Dermis blood vessel endothelial cell (primary cell): Measurements from ENCODE around the gene MTX2. TPM values are rescaled to one million over a fixed set of nuclear protein-coding genes. Genes with fewer than 3 reads are reported as not detected.
"Not testable (repeated sequence)": the region's sequence is repeated elsewhere in the genome, so short reads cannot be mapped to it uniquely, and the experiment has no call there.

ENCODE experiments used
- DNase-seq: peaks from one replicate; pipeline ENCODE4 v3.0.0; 2010
- total RNA-seq: library from RNA; depleted of rRNA; stranded (reverse); fragments of >200 nt; gene quantifications from 2 replicates; pipeline ENCODE4 v1.2.3, GENCODE V29; 2014

Gene MTX2
- total RNA-seq, 1 donor from 2014 or later, result 26.7 TPM

- DNase-seq, result no peak
Measured at GRCh38 chr2:176291335-176291734, 22.1 kb downstream of the MTX2 start.

DNA sequence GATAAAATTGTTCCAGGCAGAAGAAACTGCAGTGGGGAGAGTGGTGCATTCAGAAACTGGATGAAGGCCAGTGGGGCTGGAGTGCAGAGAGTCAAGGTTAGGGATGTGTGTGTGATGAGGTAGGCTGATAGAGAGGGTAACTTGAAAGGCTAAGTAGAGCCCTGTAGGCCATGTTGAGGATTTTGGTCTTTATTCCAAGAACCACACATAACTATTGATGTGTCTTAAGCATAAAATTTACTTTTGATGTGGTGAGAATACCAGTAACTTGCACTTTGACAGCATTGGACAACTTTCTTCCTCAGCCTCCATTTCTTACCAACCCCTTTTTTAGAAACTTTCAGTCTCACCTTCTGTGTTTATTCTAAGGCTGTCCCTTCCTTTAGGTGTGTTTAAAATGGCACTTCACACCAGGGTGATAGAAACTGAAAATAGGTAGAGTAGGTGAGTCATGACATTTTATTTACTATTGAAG lies 22.6 kb downstream of the MTX2 start:
- no peak for DNase-seq

GRCh38 chr2:176292608-176293007 lies 23.4 kb downstream of the MTX2 start:
- DNase-seq, result no peak

GRCh38 chr2:176293334-176293733 lies 24.1 kb downstream of the MTX2 start:
- DNase-seq, result no peak

DNA sequence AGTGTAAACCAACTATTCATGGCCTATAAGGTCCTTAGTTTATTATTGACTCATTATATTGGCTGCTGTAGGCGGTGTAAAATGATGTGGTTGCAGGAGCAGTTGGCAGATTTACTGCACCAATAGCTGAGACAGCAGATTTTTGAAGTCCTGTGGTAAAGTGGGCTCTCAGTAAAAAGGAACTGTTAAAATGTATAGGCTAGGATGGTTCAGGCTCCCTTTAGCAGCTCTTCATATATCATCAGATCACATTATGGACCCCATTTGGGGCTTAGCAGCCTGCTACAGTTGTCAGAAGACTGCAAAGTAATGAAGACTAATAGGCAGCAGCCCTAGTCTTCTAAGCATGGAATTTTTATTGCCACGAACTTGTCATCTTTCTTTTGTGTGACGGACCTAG lies 27.8 kb downstream of the MTX2 start:
- no peak for DNase-seq

DNA sequence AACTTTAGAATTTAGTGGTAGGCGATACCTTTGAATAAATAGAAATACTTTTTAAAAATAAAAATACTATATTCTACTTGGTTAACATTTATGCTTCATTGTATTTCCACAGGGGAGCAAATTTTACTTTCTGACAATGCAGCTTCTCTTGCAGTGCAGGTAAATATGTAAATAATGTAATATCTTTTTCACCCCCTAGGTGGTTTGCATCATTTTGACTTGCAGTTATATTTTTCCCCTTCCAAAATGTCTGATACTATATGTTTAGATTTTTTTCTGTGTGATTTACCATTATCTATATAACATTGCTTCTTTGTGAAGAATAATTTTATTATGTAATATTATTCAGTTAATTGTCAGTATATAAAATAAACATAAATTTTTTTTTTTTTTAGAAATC lies 28.5 kb downstream of the MTX2 start:
- DNase-seq, result no peak

DNA sequence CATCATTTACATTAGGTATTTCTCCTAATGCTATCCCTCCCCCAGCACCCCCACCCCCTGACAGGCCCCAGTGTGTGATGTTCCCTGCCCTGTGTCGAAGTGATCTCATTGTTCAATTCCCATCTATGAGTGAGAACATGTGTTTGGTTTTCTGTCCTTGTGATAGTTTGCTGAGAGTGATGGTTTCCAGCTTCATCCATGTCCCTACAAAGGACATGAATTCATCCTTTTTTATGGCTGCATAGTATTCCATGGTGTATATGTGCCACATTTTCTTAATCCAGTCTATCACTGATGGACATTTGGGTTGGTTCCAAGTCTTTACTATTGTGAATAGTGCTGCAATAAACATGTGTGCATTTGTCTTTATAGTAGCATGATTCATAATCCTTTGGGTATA lies 36.8 kb downstream of the MTX2 start:
- DNase-seq, result not testable (repeated sequence)

DNA sequence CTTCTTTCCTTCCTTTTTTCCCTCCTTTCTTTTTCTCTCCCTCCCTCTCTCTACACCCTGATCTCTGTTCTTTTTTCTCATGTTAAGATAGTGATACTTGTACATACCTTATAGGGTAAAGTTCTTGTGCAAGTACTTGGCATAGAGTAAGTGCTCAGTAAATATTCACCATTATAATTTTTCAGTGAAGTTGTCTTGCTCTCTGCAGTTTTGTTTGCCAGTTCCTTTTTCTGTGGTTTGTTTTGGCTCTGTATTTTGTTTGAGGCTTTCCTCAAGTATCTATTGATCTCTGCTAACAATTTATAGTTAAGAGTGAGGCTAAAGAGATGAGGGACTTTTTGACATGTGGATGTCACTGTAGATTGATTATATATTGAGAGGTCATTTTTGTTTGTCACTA lies 48.0 kb downstream of the MTX2 start:
- DNase-seq, result no peak

DNA sequence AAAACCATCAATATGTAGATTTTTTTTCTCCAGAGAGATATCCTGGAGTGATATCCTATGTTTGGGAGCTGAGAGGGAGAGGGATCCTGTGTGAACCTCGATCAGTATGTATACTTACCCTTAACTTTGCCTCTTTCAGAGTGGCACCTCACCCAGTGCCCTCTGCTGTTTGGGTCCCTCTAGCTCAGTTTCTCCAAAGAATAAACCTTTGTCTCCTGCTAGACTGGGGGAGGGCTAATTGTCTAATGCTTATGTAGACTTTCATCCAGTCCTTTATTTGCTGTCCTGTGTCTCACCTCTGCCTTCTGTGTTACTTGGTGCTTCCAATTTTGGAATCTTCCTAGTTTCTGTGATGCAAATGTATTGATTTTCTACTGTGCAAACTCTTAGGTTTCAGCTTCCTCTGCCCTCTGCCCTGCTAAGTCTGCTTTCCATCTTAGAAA lies 48.4 kb downstream of the MTX2 start:
- DNase-seq, result no peak

DNA sequence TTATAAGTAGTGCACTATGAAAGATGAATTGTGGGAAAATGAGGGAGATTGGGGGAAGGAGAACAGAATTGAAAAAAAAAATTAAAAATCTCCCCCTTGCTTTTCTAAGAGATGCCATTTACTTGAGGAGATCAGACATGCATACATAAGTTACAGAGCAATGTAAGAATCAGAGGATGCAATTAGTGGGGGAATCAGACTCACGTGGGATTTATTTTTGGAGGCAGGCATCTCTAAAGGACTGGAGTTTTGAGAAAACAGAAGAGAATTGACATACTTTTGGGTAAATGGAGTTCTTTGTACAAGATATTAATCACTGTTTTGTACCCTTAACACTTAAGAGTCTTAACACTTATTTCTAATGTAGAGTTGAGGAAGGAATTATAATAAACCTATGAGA lies 52.7 kb downstream of the MTX2 start:
- DNase-seq, result no peak

DNA sequence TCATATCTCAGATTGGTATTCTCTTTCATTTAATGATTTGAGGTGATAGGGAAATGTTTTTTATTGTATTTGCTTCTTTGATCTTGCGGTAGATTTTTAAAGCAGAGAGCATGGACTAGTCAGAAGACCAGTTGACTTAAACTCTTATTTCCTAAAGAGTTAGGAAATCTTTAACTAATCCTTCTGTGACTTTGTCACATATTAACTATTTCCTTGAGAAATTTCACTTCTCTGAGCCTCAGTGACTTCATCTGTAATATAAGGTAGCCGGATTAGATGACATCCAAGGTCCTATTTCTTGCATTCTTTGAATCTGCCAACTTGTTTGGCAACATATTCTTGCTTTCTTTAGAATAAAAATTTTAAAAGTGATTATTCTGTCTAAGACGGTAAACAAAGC lies 55.6 kb downstream of the MTX2 start:
- no peak for DNase-seq

DNA sequence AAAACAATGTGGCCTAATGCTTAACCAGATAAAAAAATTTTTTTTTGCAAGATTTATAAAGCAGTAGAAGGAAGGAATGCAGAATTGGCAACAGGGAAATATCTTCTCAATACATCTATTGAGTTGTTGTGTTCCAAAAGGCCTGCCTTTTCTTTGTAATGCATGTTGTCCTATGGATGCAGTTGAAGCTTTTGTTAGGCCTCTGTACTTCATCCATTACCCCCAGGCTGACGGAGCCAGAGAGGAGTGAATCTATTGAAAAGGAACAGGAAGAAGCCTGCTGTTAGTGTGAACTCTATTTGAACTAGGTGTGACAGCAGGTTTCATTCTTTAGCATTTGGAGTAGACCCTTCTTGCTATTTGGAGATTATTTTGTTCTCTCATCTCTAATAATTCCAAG lies 56.5 kb downstream of the MTX2 start:
- DNase-seq, result peak; percentile 27

- DNase-seq, result no peak
Measured at GRCh38 chr2:176328149-176328548, 58.9 kb downstream of the MTX2 start.

- no peak for DNase-seq
Measured at GRCh38 chr2:176330612-176331011, 61.4 kb downstream of the MTX2 start.

GRCh38 chr2:176331646-176332045 lies 62.4 kb downstream of the MTX2 start:
- DNase-seq, result no peak

GRCh38 chr2:176334729-176335128 lies 65.5 kb downstream of the MTX2 start:
- no peak for DNase-seq

GRCh38 chr2:176338395-176338794 lies 69.2 kb downstream of the MTX2 start:
- DNase-seq, result no peak

GRCh38 chr2:176339208-176339607 lies 70.0 kb downstream of the MTX2 start:
- DNase-seq, result no peak

DNA sequence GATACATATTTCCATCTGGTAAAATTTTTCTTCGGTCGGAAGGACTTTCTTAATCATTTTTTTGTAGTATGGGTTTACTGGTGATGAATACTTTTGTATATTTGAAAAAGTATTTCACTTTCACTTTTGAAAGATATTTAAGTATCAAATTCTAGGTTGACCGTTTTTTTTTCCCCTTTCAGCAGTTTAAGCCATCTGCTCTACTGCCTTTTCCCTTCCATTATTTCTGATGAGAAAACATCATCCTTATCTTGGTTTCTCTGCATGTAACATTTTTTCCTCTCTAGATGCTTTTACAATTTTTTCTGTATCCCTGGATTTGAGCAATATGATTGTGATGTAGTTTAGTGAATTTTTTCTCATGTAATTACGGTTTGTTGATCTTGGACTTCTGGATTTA lies 87.0 kb downstream of the MTX2 start:
- no peak for DNase-seq

- DNase-seq, result no peak
Measured at GRCh38 chr2:176364273-176364977, 95.2 kb downstream of the MTX2 start.

DNA sequence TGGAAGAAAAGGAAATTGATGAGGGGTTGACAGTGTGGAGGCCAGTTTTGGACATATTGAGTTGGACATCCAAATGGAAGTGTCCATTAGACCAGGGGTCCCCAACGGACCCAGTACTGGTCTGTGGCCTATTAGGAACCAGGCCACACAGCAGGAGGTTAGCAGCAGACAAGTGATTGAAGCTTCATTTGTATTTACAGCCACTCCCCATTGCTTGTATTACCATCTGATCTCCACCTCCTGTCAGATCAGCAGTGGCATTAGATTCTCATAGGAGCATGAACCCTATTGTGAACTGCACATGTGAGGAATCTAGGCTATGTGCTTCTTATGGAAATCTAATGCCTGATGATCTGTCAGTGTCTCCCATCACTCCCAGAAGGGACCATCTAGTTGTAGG lies 99.1 kb downstream of the MTX2 start:
- no peak for DNase-seq

DNA sequence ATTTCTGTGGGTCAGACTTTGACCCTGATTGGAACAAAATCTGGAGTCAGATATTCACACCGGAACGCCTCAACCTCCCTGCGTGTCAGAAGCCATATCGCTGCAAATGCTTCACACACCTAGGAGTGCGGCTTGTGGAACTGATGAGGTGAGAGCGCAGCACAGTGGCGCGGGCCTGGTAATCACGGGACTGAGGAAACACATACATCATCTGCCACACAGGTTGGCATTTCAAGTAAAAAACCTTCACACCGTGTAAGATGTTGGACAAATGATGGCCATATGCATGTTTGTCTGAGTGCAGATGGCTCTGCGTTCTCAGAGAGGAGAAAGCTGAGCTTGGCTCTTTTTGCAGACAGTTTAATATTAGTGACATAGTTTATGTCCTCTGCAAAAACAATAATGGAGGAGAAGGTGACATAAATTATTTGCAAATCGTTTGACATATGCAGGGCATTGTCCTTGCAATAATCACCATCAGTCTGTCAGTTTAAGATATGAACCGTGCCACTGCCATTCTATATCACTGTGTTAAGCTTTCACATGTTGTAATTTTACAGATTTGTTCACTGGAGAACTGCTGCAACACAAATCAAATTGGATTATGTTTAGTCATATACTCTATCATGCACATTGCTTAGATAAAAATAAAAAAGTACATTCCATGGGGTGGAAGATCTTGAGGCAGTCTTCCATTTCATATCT lies 101.4 kb downstream of the MTX2 start:
- no peak for DNase-seq

DNA sequence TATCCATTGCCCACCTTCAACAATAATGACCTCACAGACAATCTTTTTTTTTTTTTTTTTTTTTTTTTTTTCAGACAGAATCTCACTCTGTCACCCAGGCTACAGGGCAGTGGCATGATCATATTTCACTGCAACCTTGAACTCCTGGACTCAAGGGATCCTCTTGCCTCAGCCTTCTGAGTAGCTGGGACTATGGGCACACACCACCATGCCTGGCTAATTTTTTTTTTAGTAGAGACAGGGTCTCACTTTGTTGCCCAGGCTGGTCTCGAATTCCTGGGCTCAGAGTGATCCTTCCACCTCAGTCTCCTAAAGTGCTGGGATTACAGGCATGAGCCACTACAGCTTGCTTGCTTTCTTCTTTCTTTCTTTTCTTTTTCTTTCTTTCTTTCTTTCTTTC lies 103.9 kb downstream of the MTX2 start:
- DNase-seq, result not testable (repeated sequence)

- no peak for DNase-seq
Measured at GRCh38 chr2:176378323-176378722, 109.1 kb downstream of the MTX2 start.
